ENCODE measurements around the gene KAT2A.

DNA sequence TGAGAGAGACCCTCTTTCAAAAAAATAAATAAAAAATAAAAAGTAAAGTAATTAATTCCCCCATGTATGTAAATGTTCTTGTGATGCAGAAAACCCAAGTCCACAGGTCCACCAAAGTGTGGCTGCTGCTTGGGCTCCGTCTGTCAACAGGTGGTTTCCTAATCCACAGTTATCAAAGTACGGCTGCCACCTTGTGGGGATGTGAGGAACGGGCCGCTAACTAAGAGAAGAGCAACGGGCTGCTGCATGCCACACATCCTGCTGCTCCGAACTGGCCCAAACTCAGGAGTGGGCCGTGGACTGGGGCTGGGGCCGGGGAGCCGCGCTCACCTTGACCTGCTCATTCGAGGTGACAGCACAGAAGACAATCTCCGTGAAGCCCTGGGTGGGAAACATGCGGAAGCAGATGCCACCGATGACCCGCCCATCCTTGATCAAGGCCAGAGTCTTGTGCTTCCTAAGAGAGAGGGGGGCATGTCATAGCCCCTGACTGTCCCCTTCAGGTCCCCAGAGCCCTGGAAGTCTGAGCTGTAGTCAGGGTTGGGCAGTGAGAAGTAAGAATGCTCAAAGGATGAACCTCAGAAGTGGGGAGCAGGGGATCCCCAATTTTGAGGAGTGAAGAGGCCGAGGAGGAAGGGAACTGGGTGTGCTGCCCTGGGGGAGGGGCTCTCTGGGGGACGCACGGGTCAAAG, 4.3 kb downstream of the KAT2A start:
- TF ChIP-seq, protein P1, sequence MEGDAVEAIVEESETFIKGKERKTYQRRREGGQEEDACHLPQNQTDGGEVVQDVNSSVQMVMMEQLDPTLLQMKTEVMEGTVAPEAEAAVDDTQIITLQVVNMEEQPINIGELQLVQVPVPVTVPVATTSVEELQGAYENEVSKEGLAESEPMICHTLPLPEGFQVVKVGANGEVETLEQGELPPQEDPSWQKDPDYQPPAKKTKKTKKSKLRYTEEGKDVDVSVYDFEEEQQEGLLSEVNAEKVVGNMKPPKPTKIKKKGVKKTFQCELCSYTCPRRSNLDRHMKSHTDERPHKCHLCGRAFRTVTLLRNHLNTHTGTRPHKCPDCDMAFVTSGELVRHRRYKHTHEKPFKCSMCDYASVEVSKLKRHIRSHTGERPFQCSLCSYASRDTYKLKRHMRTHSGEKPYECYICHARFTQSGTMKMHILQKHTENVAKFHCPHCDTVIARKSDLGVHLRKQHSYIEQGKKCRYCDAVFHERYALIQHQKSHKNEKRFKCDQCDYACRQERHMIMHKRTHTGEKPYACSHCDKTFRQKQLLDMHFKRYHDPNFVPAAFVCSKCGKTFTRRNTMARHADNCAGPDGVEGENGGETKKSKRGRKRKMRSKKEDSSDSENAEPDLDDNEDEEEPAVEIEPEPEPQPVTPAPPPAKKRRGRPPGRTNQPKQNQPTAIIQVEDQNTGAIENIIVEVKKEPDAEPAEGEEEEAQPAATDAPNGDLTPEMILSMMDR (IDR thresholded peaks at IDR 0.05; ENCODE audit: insufficient read depth, low read length, poor library complexity, severe bottlenecking), result peak; percentile 74
- no peak for TF ChIP-seq EZH2phosphoT487 (conservative IDR thresholded peaks at IDR 0.05; ENCODE audit: low read length)
